WTC11 (cell line): ENCODE results near the gene AP3D1. TPM values are rescaled to one million over a fixed set of nuclear protein-coding genes. Genes with fewer than 3 reads are reported as not detected.

Source experiments
- ATAC-seq: fragments of 200-7000 bp; cut with Tn5 transposase; 2 replicates; pipeline ENCODE4 v1.10.0; 2021; ENCODE audit warnings: mild to moderate bottlenecking, moderate library complexity
- CTCF ChIA-PET: fragments of 300-600 bp; sonication (Branson Sonifier 250); formaldehyde crosslinking; loops from one replicate; lab custom pipeline; 2021; ENCODE audit warnings: antibody characterized with exemption; lab: Charles Lee
- POLR2A ChIA-PET: fragments of 350-600 bp; sonication (Branson Sonifier 250); formaldehyde crosslinking; loops from one replicate; lab custom pipeline; 2021; ENCODE audit warnings: antibody characterized with exemption; lab: Charles Lee
- DNase-seq: peaks from one replicate; pipeline ENCODE4 v3.0.0; 2021; ENCODE audit warnings: low spot score
- H3K27ac Mint-ChIP-seq: 2 replicates; pipeline ENCODE4 v1.8.0; 2021; ENCODE audit warnings: mixed read lengths
- H3K27me3 Mint-ChIP-seq: 2 replicates; pipeline ENCODE4 v1.8.0; 2021; ENCODE audit warnings: low read depth, mild to moderate bottlenecking, moderate library complexity, mixed read lengths
- H3K36me3 Mint-ChIP-seq: 2 replicates; pipeline ENCODE4 v1.8.0; 2021; ENCODE audit warnings: mixed read lengths
- H3K4me1 Mint-ChIP-seq: 2 replicates; pipeline ENCODE4 v1.8.0; 2022; ENCODE audit warnings: mixed read lengths
- H3K4me3 Mint-ChIP-seq: 2 replicates; pipeline ENCODE4 v1.8.0; 2021; ENCODE audit warnings: mild to moderate bottlenecking, moderate library complexity, mixed read lengths
- H3K9me3 Mint-ChIP-seq: 2 replicates; pipeline ENCODE4 v1.8.0; 2021; ENCODE audit warnings: mixed read lengths
- CREB1 ChIP-seq: sonication (generic); formaldehyde crosslinking; IDR thresholded peaks from 2 replicates; pipeline ENCODE4 v1.8.0; 2023; ENCODE audit warnings: mild to moderate bottlenecking, missing genetic modification reagents
- ERG ChIP-seq: fragments of 250-450 bp; sonication (Bioruptor Pico); IDR thresholded peaks from 2 replicates; pipeline ENCODE4 v1.8.0; 2021; ENCODE audit warnings: mild to moderate bottlenecking
- FOXP1 ChIP-seq: sonication (generic); formaldehyde crosslinking; IDR thresholded peaks from 2 replicates; pipeline ENCODE4 v1.8.0; 2022; ENCODE audit warnings: missing genetic modification reagents, mild to moderate bottlenecking, moderate library complexity, borderline replicate concordance
- NR1H2 ChIP-seq: sonication (generic); formaldehyde crosslinking; IDR thresholded peaks from 2 replicates; pipeline ENCODE4 v1.9.0; 2021; ENCODE audit warnings: mild to moderate bottlenecking, moderate library complexity, missing genetic modification reagents
- NR3C1 ChIP-seq: sonication (generic); formaldehyde crosslinking; conservative IDR thresholded peaks from 2 replicates; pipeline ENCODE4 v1.8.1; 2023; ENCODE audit warnings: low read depth, mild to moderate bottlenecking, missing genetic modification reagents
- SOX15 ChIP-seq: fragments of 250-450 bp; sonication (Bioruptor Pico); IDR thresholded peaks from 2 replicates; pipeline ENCODE4 v1.9.0; 2021; ENCODE audit warnings: mild to moderate bottlenecking
- STAT6 ChIP-seq: sonication (generic); formaldehyde crosslinking; conservative IDR thresholded peaks from 2 replicates; pipeline ENCODE4 v1.8.1; 2023; ENCODE audit warnings: mild to moderate bottlenecking, low read depth, missing genetic modification reagents, moderate library complexity
- TCF7 ChIP-seq: sonication (generic); formaldehyde crosslinking; IDR thresholded peaks from 2 replicates; pipeline ENCODE4 v1.8.0; 2022; ENCODE audit warnings: mild to moderate bottlenecking, low read depth, missing genetic modification reagents, moderate library complexity
- TP53 ChIP-seq: sonication (generic); formaldehyde crosslinking; IDR thresholded peaks from 2 replicates; pipeline ENCODE4 v1.8.1; 2023; ENCODE audit warnings: mild to moderate bottlenecking, missing genetic modification reagents
- ZBTB43 ChIP-seq: sonication (generic); formaldehyde crosslinking; IDR thresholded peaks from 2 replicates; pipeline ENCODE4 v1.8.1; 2023; ENCODE audit warnings: mild to moderate bottlenecking, missing genetic modification reagents
- ZNF121 ChIP-seq: sonication (generic); formaldehyde crosslinking; IDR thresholded peaks from 2 replicates; pipeline ENCODE4 v1.8.0; 2023; ENCODE audit warnings: missing genetic modification reagents
- ZNF317 ChIP-seq: sonication (generic); formaldehyde crosslinking; IDR thresholded peaks from 2 replicates; pipeline ENCODE4 v1.8.1; 2023; ENCODE audit warnings: low read depth, mild to moderate bottlenecking, moderate library complexity, missing genetic modification reagents, borderline replicate concordance
- ZNF416 ChIP-seq: fragments of 250-450 bp; sonication (Bioruptor Pico); IDR thresholded peaks from 2 replicates; pipeline ENCODE4 v1.9.0; 2021; ENCODE audit warnings: mild to moderate bottlenecking, inconsistent platforms
- total RNA-seq: library from RNA; stranded (reverse); gene quantifications from 3 replicates; pipeline ENCODE4 v1.2.3, GENCODE V29; 2021
- TF ChIP-seq, protein P1 (sequence below): fragments of 250-450 bp; sonication (Bioruptor Pico); IDR thresholded peaks from 2 replicates; pipeline ENCODE4 v1.9.0; 2021; ENCODE audit warnings: mild to moderate bottlenecking
- TF ChIP-seq, protein P2 (sequence below): sonication (generic); formaldehyde crosslinking; IDR thresholded peaks from 2 replicates; pipeline ENCODE4 v1.8.1; 2022; ENCODE audit warnings: low read depth, mild to moderate bottlenecking, moderate library complexity, missing genetic modification reagents, borderline replicate concordance

AP3D1 gene
- total RNA-seq, 1 experiment from 2014 or later = 190 TPM

DNA sequence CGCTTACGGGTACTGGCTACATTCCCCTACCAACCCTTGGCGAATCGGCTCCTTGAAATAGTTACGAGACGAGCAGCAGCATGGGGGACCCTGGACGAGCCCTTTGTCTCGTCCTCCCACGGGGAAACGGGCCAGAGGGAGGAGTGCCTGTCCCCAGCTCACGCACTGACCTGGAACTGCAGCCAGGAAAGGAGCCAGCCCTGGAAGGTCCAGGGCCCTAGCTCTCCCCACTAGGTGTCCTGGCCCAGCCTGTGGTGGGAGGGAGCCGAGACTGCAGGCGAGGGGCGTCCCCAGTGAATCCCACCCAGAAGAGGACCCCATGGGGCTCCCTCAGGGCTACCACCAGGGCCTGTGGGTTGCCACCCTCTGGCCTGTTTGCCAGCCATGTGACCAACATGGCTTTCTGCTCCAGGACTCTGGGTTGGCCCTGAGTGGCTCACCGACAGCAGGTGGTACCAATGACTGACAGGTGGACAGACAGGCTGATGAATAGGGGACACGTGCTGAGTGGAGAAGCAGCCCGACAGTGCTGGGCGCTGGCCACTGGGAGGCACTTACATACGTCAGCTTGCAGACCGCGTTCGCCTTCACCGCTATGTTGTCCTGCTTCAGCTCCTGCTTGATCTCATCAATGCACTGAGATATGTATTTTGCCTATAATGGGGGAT is 13.2 kb downstream of the AP3D1 start (continued):
- TF ChIP-seq ZNF317 (no peak), SOX15 (CRISPR knock-in tag) (no peak), ZNF121 (CRISPR knock-in tag) (no peak), CREB1 (no peak), TCF7 (no peak)

DNA sequence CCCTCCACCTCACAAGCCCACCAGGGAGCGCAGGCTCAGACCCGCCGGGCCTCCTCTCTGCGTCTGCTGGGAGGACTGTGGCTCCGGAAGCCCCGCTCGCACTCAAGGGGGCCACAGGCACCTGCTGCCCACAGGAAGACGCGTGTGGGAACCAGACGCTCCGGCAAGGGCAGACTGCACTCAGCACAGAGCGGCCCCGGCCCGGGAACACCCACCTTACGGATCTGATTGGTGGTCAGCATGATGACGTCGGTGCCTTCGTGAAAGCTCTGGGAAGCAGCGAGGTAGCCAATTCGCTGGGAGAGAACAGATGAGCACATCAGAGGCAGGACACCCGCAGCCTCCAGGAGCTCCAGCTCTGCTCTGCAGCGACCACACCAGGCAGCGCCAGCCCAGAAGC is 14.6 kb downstream of the AP3D1 start:
- TF ChIP-seq ZNF416 (CRISPR knock-in tag) = no peak
- TF ChIP-seq, protein P1, sequence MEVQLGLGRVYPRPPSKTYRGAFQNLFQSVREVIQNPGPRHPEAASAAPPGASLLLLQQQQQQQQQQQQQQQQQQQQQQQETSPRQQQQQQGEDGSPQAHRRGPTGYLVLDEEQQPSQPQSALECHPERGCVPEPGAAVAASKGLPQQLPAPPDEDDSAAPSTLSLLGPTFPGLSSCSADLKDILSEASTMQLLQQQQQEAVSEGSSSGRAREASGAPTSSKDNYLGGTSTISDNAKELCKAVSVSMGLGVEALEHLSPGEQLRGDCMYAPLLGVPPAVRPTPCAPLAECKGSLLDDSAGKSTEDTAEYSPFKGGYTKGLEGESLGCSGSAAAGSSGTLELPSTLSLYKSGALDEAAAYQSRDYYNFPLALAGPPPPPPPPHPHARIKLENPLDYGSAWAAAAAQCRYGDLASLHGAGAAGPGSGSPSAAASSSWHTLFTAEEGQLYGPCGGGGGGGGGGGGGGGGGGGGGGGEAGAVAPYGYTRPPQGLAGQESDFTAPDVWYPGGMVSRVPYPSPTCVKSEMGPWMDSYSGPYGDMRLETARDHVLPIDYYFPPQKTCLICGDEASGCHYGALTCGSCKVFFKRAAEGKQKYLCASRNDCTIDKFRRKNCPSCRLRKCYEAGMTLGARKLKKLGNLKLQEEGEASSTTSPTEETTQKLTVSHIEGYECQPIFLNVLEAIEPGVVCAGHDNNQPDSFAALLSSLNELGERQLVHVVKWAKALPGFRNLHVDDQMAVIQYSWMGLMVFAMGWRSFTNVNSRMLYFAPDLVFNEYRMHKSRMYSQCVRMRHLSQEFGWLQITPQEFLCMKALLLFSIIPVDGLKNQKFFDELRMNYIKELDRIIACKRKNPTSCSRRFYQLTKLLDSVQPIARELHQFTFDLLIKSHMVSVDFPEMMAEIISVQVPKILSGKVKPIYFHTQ (CRISPR knock-in tag) = no peak
- TF ChIP-seq NR3C1 (CRISPR knock-in tag) = no peak
- no peak for TF ChIP-seq TP53 (CRISPR knock-in tag)
- TF ChIP-seq ERG (CRISPR knock-in tag) = no peak
- TF ChIP-seq STAT6 (CRISPR knock-in tag) = no peak
- TF ChIP-seq ZBTB43 (CRISPR knock-in tag) = no peak
- no peak for TF ChIP-seq NR1H2 (CRISPR knock-in tag)
- TF ChIP-seq, protein P2, sequence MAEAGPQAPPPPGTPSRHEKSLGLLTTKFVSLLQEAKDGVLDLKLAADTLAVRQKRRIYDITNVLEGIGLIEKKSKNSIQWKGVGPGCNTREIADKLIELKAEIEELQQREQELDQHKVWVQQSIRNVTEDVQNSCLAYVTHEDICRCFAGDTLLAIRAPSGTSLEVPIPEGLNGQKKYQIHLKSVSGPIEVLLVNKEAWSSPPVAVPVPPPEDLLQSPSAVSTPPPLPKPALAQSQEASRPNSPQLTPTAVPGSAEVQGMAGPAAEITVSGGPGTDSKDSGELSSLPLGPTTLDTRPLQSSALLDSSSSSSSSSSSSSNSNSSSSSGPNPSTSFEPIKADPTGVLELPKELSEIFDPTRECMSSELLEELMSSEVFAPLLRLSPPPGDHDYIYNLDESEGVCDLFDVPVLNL = no peak
- no peak for TF ChIP-seq FOXP1
- ChIA-PET POLR2A (interaction anchor here (0.9 kb wide), 1 partner anchor 93 kb away, joined by 3 read pairs; no protein-coding TSS in a partner anchor), CTCF (interaction anchor here (0.7 to 1.4 kb wide), 3 partner anchors 19 to 103 kb away, joined by 4 to 5 read pairs (median 4); no protein-coding TSS in a partner anchor)
- ATAC-seq = peak; percentile 60
- Mint-ChIP-seq H3K27me3 (no peaks in the 10 kb centered on the region), H3K36me3 (peaks cover 43% of the 10 kb centered on the region), H3K4me1 (no peaks in the 10 kb centered on the region), H3K27ac (no peak overlapping the region; the same call in 1 of the 2 replicates), H3K4me3 (no peak overlapping the region), H3K9me3 (no peaks in the 10 kb centered on the region)
- DNase-seq = no peak
